Inflammatory macrophage treated with lipopolysaccharide for 1 hour (primary cell): Measurements from ENCODE around the gene DTNB.

Experiments used
- DNase-seq, 2 donors: peaks; one replicate each; pipeline ENCODE4 v3.0.0-alpha.2; 2020 to 2022

The DTNB gene

DNA sequence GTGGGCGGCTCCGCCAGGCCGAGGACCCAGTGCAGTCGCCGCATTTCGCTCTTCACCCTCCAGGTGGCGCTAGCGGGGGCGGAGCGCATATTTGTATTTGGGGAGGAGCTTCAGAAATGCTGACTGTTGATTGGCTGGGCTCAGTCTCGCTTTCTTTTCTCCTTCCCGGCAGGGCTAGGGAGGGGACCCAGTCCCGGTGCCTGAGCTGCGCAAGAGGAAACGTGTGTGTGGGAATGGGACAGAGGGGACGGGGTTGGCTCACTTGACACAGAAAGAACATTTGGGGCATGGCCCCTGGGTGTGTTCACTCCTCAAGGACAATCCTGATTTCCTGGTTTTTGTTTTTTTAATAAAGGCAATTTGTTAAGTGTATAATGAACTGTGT lies 311.3 kb downstream of the DTNB start:
- peak; percentile 87 to 99 for DNase-seq

DNA sequence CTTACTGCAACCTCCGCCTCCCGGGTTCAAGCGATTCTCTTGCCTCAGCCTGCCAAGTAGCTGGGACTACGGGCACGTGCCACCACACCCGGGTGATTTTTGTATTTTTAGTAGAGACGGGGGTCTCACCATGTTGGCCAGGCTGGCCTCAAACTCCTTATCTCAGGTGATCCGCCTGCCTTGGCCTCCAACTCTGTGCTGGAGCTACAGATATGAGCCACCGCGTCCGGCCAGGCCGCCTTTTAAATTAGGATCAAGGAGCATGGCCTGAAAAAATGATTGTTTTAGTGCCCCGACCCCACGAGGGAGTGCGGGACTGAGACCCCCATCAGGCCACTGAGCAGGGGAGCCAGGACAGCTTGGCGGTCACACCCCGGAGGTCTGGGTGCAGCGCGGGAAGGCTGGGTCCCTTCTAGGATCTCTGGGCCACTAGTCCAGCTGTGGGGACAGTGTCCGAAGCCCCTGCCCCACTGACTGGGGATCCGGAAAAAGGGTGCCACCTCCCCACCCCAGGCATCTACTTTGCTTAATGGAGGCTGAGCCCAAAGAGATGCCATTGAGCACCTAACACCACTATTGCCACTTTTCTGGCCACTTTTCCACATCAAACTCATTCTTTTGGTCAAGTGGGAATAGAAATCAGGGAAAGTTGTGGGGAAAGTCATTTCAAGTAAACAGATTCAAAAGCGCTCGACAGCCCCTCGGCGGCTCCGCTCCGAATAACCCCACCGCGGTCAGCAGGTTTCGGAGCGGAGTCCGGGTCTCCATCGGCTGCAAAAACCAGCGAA lies 311.9 kb downstream of the DTNB start:
- DNase-seq, result no peak

GRCh38 chr2:25358836-25359235 lies 314.5 kb downstream of the DTNB start:
- DNase-seq, result peak; percentile 40 to 61

DNA sequence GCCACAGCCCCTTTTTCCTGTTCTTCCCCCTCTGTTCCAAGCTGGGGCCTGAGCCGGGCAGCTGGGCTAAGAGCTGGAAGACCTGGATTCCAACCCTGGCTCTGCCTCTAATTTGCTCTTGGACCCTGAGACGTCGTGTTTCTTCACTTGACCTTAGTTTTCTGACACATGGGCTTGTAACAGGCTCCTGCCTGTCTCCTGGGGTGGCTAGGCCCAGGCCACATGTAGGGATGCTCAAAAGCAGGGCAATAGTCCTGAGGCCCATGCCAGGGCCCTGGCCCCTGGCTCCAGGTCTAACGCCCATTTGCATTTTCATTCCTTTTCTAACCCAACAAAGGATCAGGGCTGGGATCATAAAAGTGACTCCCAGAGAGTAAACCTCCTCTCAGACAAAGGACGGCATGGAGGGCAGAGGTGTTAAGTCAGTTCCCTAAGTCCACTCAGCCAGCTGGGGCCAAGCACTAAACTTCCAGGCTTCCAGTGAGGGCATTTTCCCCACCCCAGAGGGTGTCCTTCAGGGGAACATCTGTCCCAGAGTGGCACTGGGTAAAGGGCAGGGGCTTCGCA lies 315.0 kb downstream of the DTNB start:
- no peak for DNase-seq

DNA sequence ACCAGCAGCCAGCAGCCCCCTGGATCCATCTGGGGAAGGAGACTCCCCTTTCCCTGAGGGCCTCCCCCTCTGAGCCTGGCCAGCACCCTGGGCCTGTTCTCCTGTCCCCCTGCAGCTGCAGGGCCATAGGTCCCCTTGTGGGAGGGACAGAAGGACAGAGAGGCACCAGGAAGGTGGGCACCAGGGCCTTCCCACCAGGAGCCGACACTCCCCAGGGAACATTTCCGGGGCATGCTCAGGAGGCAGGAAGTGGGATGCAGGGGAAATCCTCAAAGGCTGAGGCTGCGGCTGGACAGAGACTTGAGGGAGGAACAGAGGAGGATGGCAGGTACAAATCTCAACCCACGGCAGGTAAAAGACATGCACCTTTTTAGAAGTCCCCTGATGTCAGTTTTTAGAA lies 317.3 kb downstream of the DTNB start:
- DNase-seq, result no peak

- DNase-seq, result no peak
Measured at GRCh38 chr2:25355270-25355669, 318.1 kb downstream of the DTNB start.

DNA sequence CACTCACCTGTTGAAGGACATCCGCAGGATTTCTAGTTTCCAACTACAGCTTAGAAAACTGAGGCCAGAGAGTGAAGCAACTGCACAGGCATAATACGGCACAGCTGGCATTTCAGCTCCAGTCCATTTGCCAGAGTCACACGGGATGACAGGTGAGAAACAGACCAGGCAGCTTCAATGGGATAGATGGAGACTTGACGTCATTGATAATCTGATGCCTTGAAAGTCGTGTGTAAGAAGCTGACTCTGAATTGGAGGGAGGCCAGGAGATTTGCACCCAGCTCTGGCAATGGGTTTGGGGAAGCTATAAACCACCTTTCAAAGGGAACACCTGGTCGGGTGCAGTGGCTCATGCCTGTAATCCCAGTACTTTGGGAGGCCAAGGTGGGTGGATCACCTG lies 319.3 kb downstream of the DTNB start:
- no peak for DNase-seq

DNA sequence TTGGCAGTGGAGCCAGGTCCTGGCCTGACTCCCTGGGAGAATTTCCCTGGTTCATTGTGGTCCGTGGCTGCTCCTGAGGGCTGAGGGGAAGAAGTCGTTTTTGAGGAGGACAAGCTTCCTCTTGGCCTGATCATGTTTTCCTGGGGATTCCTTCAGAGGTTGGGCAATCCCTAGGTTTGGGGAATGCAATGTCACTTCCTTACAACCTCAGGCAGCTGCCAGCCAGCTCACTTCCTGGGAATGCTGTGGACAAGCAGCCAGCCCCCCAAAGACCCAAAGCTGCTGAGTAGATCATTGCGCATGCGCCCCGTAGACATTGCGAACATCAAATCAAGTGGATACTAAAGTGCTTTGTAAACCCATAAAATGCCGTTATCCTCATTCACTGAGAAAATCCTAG lies 324.0 kb downstream of the DTNB start:
- DNase-seq, result peak in 1 of 2 donors; percentile 12

- DNase-seq, result no peak
Measured at GRCh38 chr2:25347846-25348245, 325.5 kb downstream of the DTNB start.

- DNase-seq, result no peak
Measured at GRCh38 chr2:25347205-25347815, 326.1 kb downstream of the DTNB start.

GRCh38 chr2:25343187-25343825 lies 330.1 kb downstream of the DTNB start:
- DNase-seq, result no peak

GRCh38 chr2:25342372-25343186 lies 330.8 kb downstream of the DTNB start:
- peak; percentile 61 to 67 for DNase-seq

- DNase-seq, result peak; percentile 8 to 25
Measured at GRCh38 chr2:25341753-25342371, 331.5 kb downstream of the DTNB start, which contains the start of gene DNMT3A. Gene DNMT3A, minus strand, starts transcription at chr2:25341925. Its CDS starts 27,941 bp downstream, at chr2:25313984.

GRCh38 chr2:25341011-25341727 lies 332.2 kb downstream of the DTNB start:
- DNase-seq, result no peak

DNA sequence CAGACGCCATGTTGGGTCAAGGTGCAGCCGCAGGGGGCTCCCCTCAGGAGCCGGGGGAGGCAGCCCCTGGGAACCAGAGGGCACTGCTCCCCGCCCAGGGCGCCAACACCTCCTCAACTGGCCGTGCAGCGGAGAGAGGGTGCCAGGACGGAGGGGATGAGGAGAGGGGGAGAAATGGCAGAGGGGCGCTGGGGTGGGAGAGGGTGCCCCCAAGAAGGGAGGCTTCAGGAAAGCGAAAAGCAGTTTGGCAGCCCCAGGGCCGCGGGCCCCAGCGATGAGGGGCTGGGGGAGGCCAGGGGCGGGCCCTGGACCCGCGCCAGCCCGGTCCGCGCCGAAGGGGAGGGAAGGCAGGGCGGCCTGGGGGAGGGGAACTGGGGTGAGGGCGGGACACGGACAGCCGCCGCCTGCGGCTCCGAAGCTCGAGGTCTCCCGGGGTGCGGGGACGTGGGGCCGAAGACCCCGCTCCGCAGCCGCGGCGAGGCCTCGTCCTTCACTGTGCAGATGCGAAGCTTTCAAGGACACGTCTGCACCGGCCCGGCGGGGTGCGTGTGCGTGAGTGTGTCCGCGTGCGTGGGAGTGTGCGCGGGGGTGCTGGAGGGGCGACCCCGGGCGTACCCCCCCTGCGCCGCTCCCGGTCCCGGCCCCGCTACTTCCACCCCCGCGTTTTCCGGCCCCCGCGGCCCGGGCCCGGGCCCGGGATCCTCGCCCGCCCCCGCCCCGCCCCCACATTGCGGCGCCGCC lies 333.0 kb downstream of the DTNB start:
- DNase-seq, result no peak

DNA sequence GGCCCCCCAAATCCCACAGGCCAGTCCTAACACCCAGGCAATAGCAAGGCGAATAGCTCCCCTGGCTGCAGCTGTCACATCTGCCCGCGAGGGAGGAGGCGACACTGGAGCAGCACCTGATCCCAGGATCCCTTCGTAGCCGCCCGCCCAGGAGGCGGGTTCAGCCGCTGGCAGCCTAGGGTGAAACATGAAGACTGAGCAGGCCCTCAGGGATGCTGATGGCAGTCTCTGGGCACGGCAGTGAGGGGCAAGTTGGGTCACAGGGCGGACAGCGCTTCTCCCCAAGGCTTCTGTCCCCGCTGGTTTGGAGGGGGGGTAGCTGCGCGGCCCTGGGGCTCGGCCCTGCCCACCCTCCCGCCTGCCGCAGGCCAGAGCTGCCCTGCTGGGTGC lies 333.6 kb downstream of the DTNB start:
- no peak for DNase-seq

DNA sequence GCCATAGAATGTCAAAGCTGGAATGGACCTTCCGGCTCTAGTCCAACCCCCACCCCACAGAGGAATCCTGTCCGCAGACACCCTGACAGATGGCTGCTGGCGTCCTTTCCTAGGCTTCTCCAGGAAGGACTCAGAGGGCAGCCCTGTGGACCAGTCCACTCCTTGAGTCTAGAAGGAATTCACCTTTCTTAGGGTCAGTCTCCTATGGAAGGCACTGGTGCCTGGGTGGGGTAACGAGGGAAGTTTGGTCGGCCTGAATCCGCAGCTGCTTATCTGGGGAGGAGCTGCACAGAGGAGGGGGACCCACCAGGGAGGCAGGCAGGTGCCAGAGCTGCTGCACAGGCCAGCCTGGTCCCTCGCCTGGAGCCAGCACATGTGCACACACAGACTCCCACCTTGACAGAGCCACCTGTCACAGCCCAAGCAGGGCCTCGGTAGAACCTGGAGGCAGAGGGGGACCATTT lies 334.1 kb downstream of the DTNB start:
- DNase-seq, result no peak

GRCh38 chr2:25338401-25338800 lies 335.0 kb downstream of the DTNB start:
- DNase-seq, result no peak

DNA sequence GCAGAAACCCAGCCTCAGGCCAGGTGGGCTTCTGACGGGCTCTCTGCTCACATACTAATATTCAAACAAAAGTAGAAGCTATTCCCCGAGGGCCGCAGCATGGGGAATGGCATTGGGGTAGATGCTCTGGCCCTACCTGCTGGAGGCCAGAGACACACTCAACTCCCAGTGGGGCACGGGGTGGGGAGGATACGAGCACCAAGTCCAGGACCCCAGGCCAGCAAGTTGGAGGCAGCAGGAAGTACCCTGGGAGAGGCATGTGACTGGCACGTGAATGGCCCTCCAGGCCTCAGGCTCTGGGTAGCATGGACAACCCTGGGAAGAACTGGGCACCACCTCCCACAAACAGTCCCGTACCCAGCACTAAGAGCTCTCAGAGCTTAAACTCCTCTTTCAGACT lies 335.5 kb downstream of the DTNB start:
- no peak for DNase-seq

DNA sequence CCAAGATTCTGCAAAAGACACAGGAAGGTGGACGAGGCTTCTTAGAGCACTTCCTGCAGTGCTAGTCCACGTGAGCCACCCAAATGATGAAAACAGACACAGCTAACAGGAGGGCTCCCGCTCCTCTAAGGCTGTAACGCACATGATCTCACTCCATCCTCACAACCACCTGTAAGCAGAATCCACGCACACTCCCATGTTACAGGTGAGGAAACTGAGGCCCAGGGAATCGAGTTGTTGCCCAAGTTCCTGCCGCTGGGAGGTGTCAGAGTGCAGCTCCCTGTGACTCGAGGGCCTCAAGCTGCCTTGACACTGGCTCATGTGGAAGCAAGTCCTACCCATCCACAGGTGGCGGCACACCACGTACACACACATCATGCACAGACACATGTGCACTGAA lies 336.1 kb downstream of the DTNB start:
- no peak for DNase-seq

GRCh38 chr2:25336383-25336841 lies 337.0 kb downstream of the DTNB start:
- no peak for DNase-seq
